Coronary artery (tissue), 2 donors: ENCODE data around the gene IP6K1.

Experiments
- DNase-seq: peaks from one replicate; pipeline ENCODE4 v3.0.0-alpha.2; 2017; ENCODE audit warnings: low spot score
- H3K27ac ChIP-seq, 2 donors: fragments of 200-600 bp; sonication (generic); one replicate each; pipeline ENCODE4 v1.5.1; 2016 to 2019
- H3K4me3 ChIP-seq: fragments of 200-600 bp; sonication (generic); 2 replicates; pipeline ENCODE4 v1.5.1; 2016; ENCODE audit warnings: mild to moderate bottlenecking, moderate library complexity
- CTCF ChIP-seq: fragments of 200-600 bp; sonication (generic); IDR thresholded peaks from one replicate; pipeline ENCODE4 v1.5.1; 2019; ENCODE audit warnings: antibody characterized with exemption

Gene IP6K1

DNA sequence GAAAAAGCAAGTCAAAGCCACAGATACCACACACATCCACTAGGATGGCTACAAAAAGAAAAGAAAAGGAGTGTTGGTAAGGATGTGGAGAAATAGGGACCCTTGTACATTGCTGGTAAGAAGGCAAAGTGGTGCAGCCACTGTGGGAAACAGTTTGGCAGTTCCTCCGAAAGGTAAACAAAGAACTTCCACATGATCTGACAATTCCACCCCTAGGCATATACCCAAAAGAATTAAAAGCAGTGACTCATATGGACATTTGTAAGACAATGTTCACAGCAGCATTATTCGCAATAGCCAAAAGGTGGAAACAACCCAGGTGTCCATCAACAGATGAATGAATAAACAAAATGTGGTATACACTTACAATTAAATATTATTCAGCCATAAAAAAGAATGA, 40.4 kb downstream of the IP6K1 start:
- Histone ChIP-seq H3K27ac (no peak overlapping the region), H3K4me3 (no peak overlapping the region)
- no peak for DNase-seq
- TF ChIP-seq CTCF = no peak

GRCh38 chr3:49740427-49740826, 45.9 kb downstream of the IP6K1 start:
- H3K4me3 ChIP-seq = no peak overlapping the region
- DNase-seq = no peak
- TF ChIP-seq CTCF = no peak
- H3K27ac ChIP-seq = no peak overlapping the region

GRCh38 chr3:49738067-49738713, 48.2 kb downstream of the IP6K1 start:
- no peak for DNase-seq
- TF ChIP-seq CTCF = no peak
- H3K4me3 ChIP-seq = no peak overlapping the region
- no peak overlapping the region for H3K27ac ChIP-seq

DNA sequence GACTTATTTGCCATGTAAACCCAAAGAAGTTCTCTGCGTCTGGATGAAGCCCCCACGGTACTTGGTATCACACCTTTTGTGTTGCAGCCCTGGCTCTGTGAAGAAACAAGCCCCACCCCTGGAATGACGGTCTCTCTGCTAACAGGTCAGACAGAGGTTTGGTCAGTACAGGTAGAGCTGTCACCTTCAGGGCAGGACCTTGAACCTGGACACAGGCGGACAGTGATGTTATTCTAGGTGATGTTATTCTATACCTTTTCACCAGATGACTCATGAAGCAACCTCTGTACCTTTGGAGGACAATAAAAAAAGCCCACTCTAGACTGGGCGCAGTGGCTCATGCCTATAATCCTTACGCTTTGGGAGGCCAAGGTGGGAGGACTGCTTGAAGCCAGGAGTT, 51.6 kb downstream of the IP6K1 start:
- Histone ChIP-seq H3K27ac (no peak overlapping the region), H3K4me3 (no peak overlapping the region)
- TF ChIP-seq CTCF = no peak
- no peak for DNase-seq

- H3K27ac ChIP-seq = no peak overlapping the region
- no peak for DNase-seq
- no peak for TF ChIP-seq CTCF
- H3K4me3 ChIP-seq = no peak overlapping the region
Measured at GRCh38 chr3:49733551-49733950, 52.8 kb downstream of the IP6K1 start.

GRCh38 chr3:49732597-49732996, 53.7 kb downstream of the IP6K1 start:
- DNase-seq = no peak
- TF ChIP-seq CTCF = no peak
- H3K27ac ChIP-seq = no peak overlapping the region
- no peak overlapping the region for H3K4me3 ChIP-seq

DNA sequence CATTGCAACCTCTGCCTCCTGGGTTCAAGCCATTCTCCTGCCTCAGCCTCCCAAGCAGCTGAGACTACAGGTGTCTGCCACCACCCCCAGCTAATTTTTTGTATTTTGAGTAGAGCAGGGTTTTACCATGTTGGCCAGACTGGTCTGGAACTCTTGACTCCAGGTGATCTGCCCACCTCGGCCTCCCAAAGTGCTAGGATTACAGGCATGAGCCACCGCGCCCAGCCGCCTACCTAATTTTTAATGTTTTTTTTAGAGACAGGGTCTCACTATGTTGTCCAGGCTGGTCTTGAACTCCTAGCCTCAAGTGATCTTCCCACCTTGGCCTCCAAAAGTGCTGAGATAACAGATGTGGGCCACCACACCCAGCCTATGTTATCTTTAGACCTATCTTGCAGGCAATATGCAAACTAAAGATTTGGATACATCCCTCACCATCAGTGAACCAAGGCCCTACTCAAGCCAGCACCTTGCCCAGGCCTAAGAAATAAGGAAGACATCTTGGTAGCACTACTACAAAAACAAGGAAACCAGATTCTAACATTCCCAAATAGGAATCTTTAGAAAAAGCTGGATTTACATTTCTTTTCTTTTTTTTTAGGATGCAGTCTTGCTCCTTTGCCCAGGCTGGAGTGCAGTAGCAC, 56.3 kb downstream of the IP6K1 start:
- no peak overlapping the region for H3K4me3 ChIP-seq
- DNase-seq = no peak
- no peak for TF ChIP-seq CTCF
- no peak overlapping the region for H3K27ac ChIP-seq
